ENCODE data around the gene NEURL1B. TPM values are rescaled to one million over a fixed set of nuclear protein-coding genes. Genes with fewer than 3 reads are reported as not detected.

The NEURL1B gene
- polyA plus RNA-seq, 1 donor (not counting 4 experiments of a cell fraction or from before 2014, with no cell fraction given): 0.43 TPM

- Histone ChIP-seq H3K27ac (ENCODE audit: control insufficient read depth, insufficient read depth, low read length) (no peak overlapping the region), H3K79me2 (ENCODE audit: control insufficient read depth, insufficient read depth, low read length) (no peaks in the 10 kb centered on the region), H3K27me3 (ENCODE audit: control insufficient read depth, extremely low read depth, insufficient read depth, low read length) (no peaks in the 10 kb centered on the region), H3K4me2 (ENCODE audit: control insufficient read depth, extremely low read depth, insufficient read depth, low read depth, low read length) (no peak overlapping the region), H3K9me3 (ENCODE audit: control insufficient read depth, low read depth, low read length) (no peaks in the 10 kb centered on the region), H3K4me1 (ENCODE audit: control insufficient read depth, extremely low read depth, insufficient read depth, low read length) (peaks cover 4% of the 10 kb centered on the region), H3K9me1 (ENCODE audit: control insufficient read depth, extremely low read depth, insufficient read depth, low read length) (no peaks in the 10 kb centered on the region), H3K9ac (ENCODE audit: control insufficient read depth, extremely low read depth, insufficient read depth, low read length) (no peak overlapping the region), H2AFZ (ENCODE audit: control insufficient read depth, low read length) (no peak overlapping the region), H3K36me3 (ENCODE audit: control insufficient read depth in 2 of 2, extremely low read depth in 1 of 2, insufficient read depth in 2 of 2, low read length in 2 of 2) (no peaks in the 10 kb centered on the region), H4K20me1 (ENCODE audit: control insufficient read depth, extremely low read depth, insufficient read depth, low read length) (no peaks in the 10 kb centered on the region), H3K4me3 (ENCODE audit: control insufficient read depth in 2 of 3, extremely low read depth in 1 of 3, insufficient read depth in 2 of 3, low read depth in 1 of 3, low read length in 3 of 3) (no peak overlapping the region)
- FAIRE-seq (no peak), DNase-seq (ENCODE audit: low read depth, low spot score) (no peak)
- dilution Hi-C loops (cut with MboI; ENCODE audit: extremely low pct_ligation_motif_present, low sequenced_read_pairs): no loop called here
- TF ChIP-seq EZH2 (IDR thresholded peaks at IDR 0.05; ENCODE audit: low read length) (no peak), CTCF (optimal IDR thresholded peaks at IDR 0.05 in 1 of 3, IDR thresholded peaks at IDR 0.05 in 1 of 3, conservative IDR thresholded peaks at IDR 0.05 in 1 of 3; ENCODE audit: extremely low read depth in 1 of 3, insufficient read depth in 2 of 3, low read length in 3 of 3) (no peak)
Measured at GRCh38 chr5:172669386-172670004, 28.4 kb downstream of the NEURL1B start.

GRCh38 chr5:172670005-172670402 lies 28.9 kb downstream of the NEURL1B start:
- H3K9me3 ChIP-seq (ENCODE audit: control insufficient read depth, low read depth, low read length): no peaks in the 10 kb centered on the region
- DNase-seq (ENCODE audit: low read depth, low spot score) (no peak), FAIRE-seq (no peak)
- H3K27ac ChIP-seq (ENCODE audit: control insufficient read depth, insufficient read depth, low read length): no peak overlapping the region
- no peaks in the 10 kb centered on the region for H3K79me2 ChIP-seq (ENCODE audit: control insufficient read depth, insufficient read depth, low read length)
- H3K4me3 ChIP-seq (ENCODE audit: control insufficient read depth in 2 of 3, extremely low read depth in 1 of 3, insufficient read depth in 2 of 3, low read depth in 1 of 3, low read length in 3 of 3): no peak overlapping the region
- H3K9ac ChIP-seq (ENCODE audit: control insufficient read depth, extremely low read depth, insufficient read depth, low read length): no peak overlapping the region
- no peak overlapping the region for H2AFZ ChIP-seq (ENCODE audit: control insufficient read depth, low read length)
- dilution Hi-C loops (cut with MboI; ENCODE audit: extremely low pct_ligation_motif_present, low sequenced_read_pairs): no loop called here
- H3K27me3 ChIP-seq (ENCODE audit: control insufficient read depth, extremely low read depth, insufficient read depth, low read length): no peaks in the 10 kb centered on the region
- no peak overlapping the region for H3K4me2 ChIP-seq (ENCODE audit: control insufficient read depth, extremely low read depth, insufficient read depth, low read depth, low read length)
- no peaks in the 10 kb centered on the region for H4K20me1 ChIP-seq (ENCODE audit: control insufficient read depth, extremely low read depth, insufficient read depth, low read length)
- no peaks in the 10 kb centered on the region for H3K9me1 ChIP-seq (ENCODE audit: control insufficient read depth, extremely low read depth, insufficient read depth, low read length)
- no peaks in the 10 kb centered on the region for H3K36me3 ChIP-seq (ENCODE audit: control insufficient read depth in 2 of 2, extremely low read depth in 1 of 2, insufficient read depth in 2 of 2, low read length in 2 of 2)
- TF ChIP-seq CTCF (optimal IDR thresholded peaks at IDR 0.05 in 1 of 3, IDR thresholded peaks at IDR 0.05 in 1 of 3, conservative IDR thresholded peaks at IDR 0.05 in 1 of 3; ENCODE audit: extremely low read depth in 1 of 3, insufficient read depth in 2 of 3, low read length in 3 of 3) (no peak), EZH2 (IDR thresholded peaks at IDR 0.05; ENCODE audit: low read length) (no peak)
- peaks cover 4% of the 10 kb centered on the region for H3K4me1 ChIP-seq (ENCODE audit: control insufficient read depth, extremely low read depth, insufficient read depth, low read length)

Measured in keratinocyte (primary cell).